ENCODE data around the gene BMPR1B. TPM values are rescaled to one million over a fixed set of nuclear protein-coding genes. Genes with fewer than 3 reads are reported as not detected.

The BMPR1B gene
- total RNA-seq, 2 experiments from 2014 or later: not detected

DNA sequence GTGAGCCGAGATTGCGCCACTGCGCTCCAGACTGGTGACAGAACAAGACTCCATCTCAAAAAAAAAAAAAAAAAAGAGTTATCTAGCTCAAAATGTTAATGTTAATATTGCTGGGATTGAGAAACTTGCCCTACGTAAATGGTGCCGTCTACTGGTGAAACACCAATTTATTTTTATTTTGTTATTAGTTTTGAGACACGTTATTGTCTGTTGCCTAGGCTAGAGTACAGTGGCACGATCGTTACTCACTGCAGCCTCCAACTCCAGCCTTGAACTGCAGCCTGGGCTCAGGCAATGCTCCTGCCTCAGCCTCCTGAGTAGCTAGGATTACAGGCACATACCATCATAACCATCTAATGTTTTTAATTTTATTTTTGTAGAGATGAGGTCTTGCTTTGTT, 262.8 kb downstream of the BMPR1B start:
- no peak overlapping the region for H3K4me3 Mint-ChIP-seq
- ATAC-seq (no peak), DNase-seq (no peak)
- intact Hi-C loops (cut with DNase I, micrococcal nuclease): no loop called here
- H3K9me3 Mint-ChIP-seq (ENCODE audit: low read depth): no peaks in the 10 kb centered on the region
- H3K36me3 Mint-ChIP-seq (ENCODE audit: low read depth): no peaks in the 10 kb centered on the region
- ChIA-PET CTCF (no interaction called here), POLR2A (no interaction called here)
- H3K27me3 Mint-ChIP-seq: no peaks in the 10 kb centered on the region
- H3K4me1 Mint-ChIP-seq: no peaks in the 10 kb centered on the region
- no peak overlapping the region for H3K27ac Mint-ChIP-seq

DNA sequence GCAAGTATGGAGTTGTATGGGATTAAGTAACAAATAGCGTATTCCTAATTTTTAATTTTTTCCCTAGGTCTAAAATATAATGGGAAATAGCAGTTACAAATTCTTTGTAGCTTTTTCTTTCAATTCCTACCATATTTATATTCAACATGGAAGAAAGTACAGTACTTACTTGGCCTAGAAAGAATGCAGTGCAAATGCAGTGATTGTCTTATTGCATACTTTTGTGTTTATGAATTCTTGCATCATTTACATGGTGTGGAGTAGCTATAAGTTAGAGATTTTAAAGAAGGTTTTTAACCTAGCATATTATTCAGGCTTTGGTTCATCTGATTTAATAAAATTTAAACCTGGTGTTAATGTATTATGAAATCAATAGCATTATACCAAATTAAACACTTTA, 263.3 kb downstream of the BMPR1B start:
- CTCF ChIA-PET: no interaction called here
- no peak for DNase-seq
- H3K9me3 Mint-ChIP-seq (ENCODE audit: low read depth): no peaks in the 10 kb centered on the region
- no peaks in the 10 kb centered on the region for H3K4me1 Mint-ChIP-seq
- no peak overlapping the region for H3K27ac Mint-ChIP-seq
- intact Hi-C loops (cut with DNase I, micrococcal nuclease): no loop called here
- no peak overlapping the region for H3K4me3 Mint-ChIP-seq
- no peaks in the 10 kb centered on the region for H3K36me3 Mint-ChIP-seq (ENCODE audit: low read depth)
- no peak for ATAC-seq
- H3K27me3 Mint-ChIP-seq: no peaks in the 10 kb centered on the region
- POLR2A ChIA-PET: no interaction called here

DNA sequence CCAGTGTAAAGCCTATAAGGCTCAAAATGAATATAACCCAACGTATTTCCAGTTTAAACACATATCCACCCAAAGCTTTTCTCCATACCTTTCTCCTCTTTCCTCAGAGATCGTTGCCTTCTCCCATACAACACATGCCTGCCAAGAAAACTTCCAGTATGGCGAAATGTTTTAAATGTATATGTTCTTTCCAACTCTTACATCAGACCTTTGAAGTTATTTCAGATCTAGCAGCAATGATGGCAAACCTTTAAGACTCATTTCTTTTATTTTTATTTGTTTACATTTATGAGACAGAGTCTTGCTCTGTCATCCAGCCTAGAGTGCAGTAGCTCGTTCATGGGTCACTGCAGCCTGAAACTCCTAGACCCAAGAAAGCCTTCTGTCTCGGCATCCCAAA, 265.4 kb downstream of the BMPR1B start:
- Mint-ChIP-seq H3K4me1 (no peaks in the 10 kb centered on the region), H3K27ac (no peak overlapping the region), H3K9me3 (ENCODE audit: low read depth) (no peaks in the 10 kb centered on the region), H3K27me3 (no peaks in the 10 kb centered on the region), H3K36me3 (ENCODE audit: low read depth) (no peaks in the 10 kb centered on the region), H3K4me3 (no peak overlapping the region)
- ChIA-PET CTCF (interaction anchor here (0.5 kb wide), 1 partner anchor 16 kb away, joined by 5 read pairs; no protein-coding TSS in a partner anchor), POLR2A (interaction anchor here (0.6 kb wide), 1 partner anchor 34 kb away, joined by 4 read pairs; no protein-coding TSS in a partner anchor)
- DNase-seq: no peak
- no peak for ATAC-seq
- intact Hi-C loops (cut with DNase I, micrococcal nuclease): no loop called here

DNA sequence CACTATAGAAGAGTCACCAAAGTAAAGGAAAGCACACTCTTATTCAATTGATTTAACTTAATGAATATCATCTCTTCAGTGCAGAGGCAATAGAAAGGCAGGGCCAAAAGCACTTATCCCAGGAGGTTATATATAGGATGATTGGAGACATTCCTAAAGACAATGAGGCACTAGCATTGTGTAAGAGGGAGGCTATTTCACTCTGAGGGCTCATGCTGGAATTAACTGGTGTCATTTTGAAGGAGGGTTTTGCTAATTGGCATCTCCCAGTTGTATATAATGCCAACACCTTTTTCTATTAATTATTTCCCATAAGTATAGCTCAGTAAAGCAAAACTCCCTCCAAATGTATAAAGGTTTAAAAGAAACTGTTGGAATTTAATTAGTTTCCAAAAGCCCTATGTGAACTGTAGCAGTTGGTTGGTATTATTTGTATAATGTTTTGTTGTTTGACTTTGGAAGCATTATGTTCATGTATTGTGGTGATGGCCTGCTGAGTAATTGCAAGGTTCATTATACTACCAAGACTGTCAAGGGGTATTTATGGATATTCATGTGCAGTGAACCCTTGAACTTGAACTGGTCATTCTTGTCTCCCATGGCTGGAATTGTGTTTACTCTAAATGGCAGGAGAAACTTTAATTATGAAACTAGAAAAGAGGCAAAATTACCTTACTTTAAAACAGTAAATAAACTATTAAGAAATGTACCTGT, 270.3 kb downstream of the BMPR1B start:
- no peaks in the 10 kb centered on the region for H3K4me1 Mint-ChIP-seq
- CTCF ChIA-PET: no interaction called here
- ATAC-seq: no peak

DNA sequence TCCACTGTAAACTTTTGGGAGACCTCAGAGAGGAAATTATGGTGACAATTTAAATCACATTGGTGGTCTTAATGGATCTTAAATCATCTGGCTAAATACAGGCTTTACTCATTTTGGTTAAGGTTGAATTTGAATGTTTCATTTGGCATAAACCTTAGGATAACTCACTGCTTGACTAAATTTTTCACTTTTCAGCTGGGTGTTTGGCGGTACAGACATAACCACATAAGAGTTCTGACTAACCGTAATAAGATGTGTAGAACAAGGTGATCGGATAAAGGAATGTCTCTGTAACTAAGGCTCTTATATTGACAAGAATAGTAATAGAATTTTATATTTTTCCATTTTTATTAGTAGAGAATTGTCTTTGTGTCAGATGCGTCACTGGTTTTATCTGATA, 281.0 kb downstream of the BMPR1B start:
- peaks cover 6% of the 10 kb centered on the region for H3K9me3 Mint-ChIP-seq (ENCODE audit: low read depth)
- H3K36me3 Mint-ChIP-seq (ENCODE audit: low read depth): no peaks in the 10 kb centered on the region
- ATAC-seq (no peak), DNase-seq (no peak)
- intact Hi-C loops (cut with DNase I, micrococcal nuclease): no loop called here
- H3K27me3 Mint-ChIP-seq: no peaks in the 10 kb centered on the region
- POLR2A ChIA-PET: no interaction called here
- no peaks in the 10 kb centered on the region for H3K4me1 Mint-ChIP-seq
- no peak overlapping the region for H3K27ac Mint-ChIP-seq
- H3K4me3 Mint-ChIP-seq: no peak overlapping the region
- CTCF ChIA-PET: interaction anchor here (0.8 kb wide), 1 partner anchor 15 kb away, joined by 5 read pairs; no protein-coding TSS in a partner anchor

More for the DNA sequence above, 270.3 kb downstream of the BMPR1B start:
- no peak for DNase-seq
- H3K27me3 Mint-ChIP-seq: no peaks in the 10 kb centered on the region
- POLR2A ChIA-PET: no interaction called here
- no peak overlapping the region for H3K27ac Mint-ChIP-seq
- intact Hi-C loops (cut with DNase I, micrococcal nuclease): no loop called here
- no peak overlapping the region for H3K4me3 Mint-ChIP-seq
- no peaks in the 10 kb centered on the region for H3K9me3 Mint-ChIP-seq (ENCODE audit: low read depth)
- H3K36me3 Mint-ChIP-seq (ENCODE audit: low read depth): no peaks in the 10 kb centered on the region

DNA sequence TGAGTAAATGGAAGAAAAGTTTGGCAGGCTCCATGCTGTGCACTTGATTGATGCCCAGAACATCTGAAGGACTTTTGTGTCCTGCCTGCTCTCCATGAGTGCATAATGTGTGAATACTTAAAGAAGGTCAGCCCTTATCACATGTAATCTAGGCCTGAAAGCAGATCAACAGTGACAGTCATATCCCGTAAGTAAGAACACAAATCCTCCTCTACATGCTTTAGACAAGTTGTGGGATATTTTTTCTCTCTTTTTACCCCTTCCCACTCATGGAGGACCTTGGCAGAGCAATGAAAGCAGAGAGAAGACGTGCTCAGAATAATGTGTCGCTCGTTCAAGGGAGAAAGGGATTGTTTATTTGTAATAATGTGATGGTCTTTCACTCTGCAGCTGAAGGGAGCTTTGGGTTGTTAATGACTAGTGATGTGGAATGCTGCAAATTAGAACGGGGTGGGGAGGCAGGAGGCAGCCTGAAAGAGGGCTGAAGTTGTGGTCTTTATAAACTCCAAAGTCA, 286.6 kb downstream of the BMPR1B start:
- Mint-ChIP-seq H3K4me1 (no peaks in the 10 kb centered on the region), H3K27ac (no peak overlapping the region), H3K27me3 (no peaks in the 10 kb centered on the region), H3K9me3 (ENCODE audit: low read depth) (no peaks in the 10 kb centered on the region), H3K4me3 (no peak overlapping the region), H3K36me3 (ENCODE audit: low read depth) (no peaks in the 10 kb centered on the region)
- DNase-seq: no peak
- intact Hi-C loops (cut with DNase I, micrococcal nuclease): no loop called here
- ChIA-PET POLR2A (no interaction called here), CTCF (interaction anchor here (0.6 to 1.1 kb wide), 3 partner anchors 11 to 82 kb away, joined by 3 to 4 read pairs (median 3); no protein-coding TSS in a partner anchor)
- no peak for ATAC-seq

DNA sequence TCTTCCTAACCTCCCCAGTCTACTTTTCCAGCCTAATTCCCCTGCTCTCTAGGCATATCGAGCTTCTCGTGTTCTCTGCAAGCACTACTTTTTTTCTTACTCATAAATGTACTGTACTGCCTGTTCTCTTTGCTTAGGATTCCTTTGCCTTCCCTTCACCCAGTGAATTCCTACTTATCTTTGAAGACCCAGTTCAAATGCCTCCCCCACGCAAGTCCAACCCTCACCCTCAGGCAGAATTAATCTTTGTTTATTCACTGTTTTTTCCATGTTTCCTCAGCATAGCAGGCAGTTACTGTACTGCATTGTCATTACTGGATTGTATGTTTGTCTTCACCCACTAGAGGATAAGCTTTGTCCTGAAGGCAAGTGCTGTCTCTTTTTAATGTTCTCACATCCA, 287.7 kb downstream of the BMPR1B start:
- POLR2A ChIA-PET: no interaction called here
- Mint-ChIP-seq H3K4me1 (no peaks in the 10 kb centered on the region), H3K9me3 (ENCODE audit: low read depth) (no peaks in the 10 kb centered on the region), H3K36me3 (ENCODE audit: low read depth) (no peaks in the 10 kb centered on the region), H3K27ac (no peak overlapping the region), H3K4me3 (no peak overlapping the region), H3K27me3 (no peaks in the 10 kb centered on the region)
- CTCF ChIA-PET: interaction anchor here (1.1 kb wide), 1 partner anchor 12 kb away, joined by 4 read pairs; no protein-coding TSS in a partner anchor
- intact Hi-C loops (cut with DNase I, micrococcal nuclease): no loop called here
- ATAC-seq (no peak), DNase-seq (no peak)

DNA sequence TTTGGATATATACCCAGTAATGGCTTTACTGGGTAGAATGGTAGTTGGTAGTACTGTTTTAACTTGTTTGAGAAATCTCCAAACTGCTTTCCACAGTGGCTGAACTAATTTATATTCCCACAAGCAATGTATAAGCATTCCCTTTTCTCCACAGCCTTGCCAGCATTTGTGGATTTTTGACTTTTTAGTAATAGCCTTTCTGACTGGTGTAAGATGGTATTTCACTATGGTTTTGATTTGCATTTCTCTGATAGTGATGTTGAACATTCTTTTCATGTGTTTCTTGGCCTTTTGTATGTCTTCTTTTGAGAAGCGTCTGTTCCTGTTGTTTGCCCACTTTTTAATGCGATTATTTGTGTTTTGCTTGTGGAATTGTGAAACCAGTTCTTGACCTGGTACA, 290.5 kb downstream of the BMPR1B start:
- H3K9me3 Mint-ChIP-seq (ENCODE audit: low read depth): no peaks in the 10 kb centered on the region
- intact Hi-C loops (cut with DNase I, micrococcal nuclease): no loop called here
- H3K4me1 Mint-ChIP-seq: no peaks in the 10 kb centered on the region
- DNase-seq (no peak), ATAC-seq (no peak)
- H3K27me3 Mint-ChIP-seq: no peaks in the 10 kb centered on the region
- H3K27ac Mint-ChIP-seq: no peak overlapping the region
- no peaks in the 10 kb centered on the region for H3K36me3 Mint-ChIP-seq (ENCODE audit: low read depth)
- ChIA-PET CTCF (no interaction called here), POLR2A (interaction anchor here (0.6 kb wide), 1 partner anchor 9 kb away, joined by 4 read pairs; no protein-coding TSS in a partner anchor)
- H3K4me3 Mint-ChIP-seq: no peak overlapping the region

DNA sequence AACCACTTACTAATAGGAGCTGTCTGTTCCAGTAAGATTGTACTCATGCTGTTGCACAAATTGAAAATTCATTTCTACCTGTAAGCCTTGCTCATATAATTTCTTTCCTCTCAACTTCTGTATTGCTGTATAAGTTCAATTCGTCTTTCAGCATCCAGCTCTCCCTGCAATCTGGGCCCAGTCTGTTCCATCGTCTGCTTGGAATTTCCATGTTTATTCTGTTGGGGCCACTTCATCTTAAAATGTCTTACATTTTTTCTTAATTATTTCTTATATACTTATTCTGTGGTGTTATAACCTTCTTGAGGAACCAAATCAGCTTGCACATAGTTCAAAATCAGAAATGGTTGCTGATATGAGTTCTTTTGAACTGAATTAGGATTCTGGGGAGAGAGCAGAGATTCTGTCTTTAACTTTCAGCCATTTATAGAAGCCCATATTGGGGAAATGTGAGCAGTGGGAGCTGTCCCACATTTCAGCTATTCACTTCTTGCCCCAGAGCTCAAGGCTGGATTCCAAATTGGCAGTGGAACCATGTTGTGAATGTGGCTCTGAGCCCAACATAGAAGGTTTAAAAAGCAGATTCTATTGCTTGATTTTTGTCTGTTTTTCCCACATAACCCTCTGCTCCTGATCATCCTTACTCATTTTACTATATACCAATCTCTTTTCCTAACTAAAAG, 291.9 kb downstream of the BMPR1B start:
- no peak for DNase-seq
- CTCF ChIA-PET: no interaction called here
- no peak overlapping the region for H3K27ac Mint-ChIP-seq
- no peaks in the 10 kb centered on the region for H3K9me3 Mint-ChIP-seq (ENCODE audit: low read depth)
- H3K27me3 Mint-ChIP-seq: no peaks in the 10 kb centered on the region
- H3K36me3 Mint-ChIP-seq (ENCODE audit: low read depth): no peaks in the 10 kb centered on the region
- no peak for ATAC-seq
- no peak overlapping the region for H3K4me3 Mint-ChIP-seq
- intact Hi-C loops (cut with DNase I, micrococcal nuclease): no loop called here
- H3K4me1 Mint-ChIP-seq: no peaks in the 10 kb centered on the region
- POLR2A ChIA-PET: no interaction called here

DNA sequence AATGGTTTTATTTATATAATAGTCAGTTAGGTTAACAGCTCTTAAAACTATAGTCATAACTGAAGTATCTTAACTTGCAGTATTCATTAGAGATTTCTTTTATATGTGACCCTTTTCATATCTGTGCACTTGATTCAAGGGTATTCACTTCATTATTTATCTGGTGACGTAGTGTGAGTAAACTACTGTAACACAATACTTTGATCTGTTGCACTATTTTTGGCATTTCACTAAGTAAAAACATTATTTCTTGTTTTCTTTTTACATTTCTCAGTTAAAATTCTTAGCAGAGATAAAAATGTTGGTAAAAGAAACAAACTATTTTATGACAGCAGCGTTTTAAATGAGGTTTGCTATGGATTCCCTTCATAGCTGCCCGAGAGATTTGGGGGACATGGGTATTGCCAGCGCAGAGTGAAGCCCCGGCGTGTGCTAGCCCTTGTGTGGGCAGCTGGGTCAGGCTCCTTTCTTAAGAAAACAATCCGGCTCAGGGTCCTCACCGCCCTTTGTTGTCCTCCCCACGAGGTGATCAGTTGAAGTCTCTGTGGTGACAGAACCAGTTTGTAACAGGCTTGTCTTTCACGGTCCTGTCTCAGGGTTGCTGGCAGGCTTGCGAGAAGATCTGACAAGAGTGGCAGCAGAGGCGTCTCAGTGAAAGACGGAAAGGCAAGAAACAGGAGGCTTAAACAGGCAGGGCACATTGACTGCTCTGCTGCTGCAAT, 293.4 kb downstream of the BMPR1B start:
- no peak overlapping the region for H3K4me3 Mint-ChIP-seq

DNA sequence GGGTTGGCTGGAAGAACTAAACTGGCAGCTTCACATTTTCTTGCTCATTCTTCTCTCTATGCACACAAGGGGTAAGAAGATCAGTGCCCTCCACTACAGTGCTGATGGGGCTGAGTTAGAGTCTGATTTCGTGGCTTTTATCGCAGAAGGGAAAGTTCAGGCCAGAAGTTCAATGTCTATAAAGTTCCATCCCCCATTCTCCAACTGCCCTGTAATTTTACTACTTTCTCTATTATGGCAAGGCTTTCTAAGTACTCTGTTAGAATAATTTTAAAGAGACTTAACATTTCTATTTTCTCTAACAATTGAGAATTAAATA, 293.9 kb downstream of the BMPR1B start:
- no peak for DNase-seq
- intact Hi-C loops (cut with DNase I, micrococcal nuclease): no loop called here
- POLR2A ChIA-PET: no interaction called here

More for the DNA sequence above, 293.4 kb downstream of the BMPR1B start:
- no peak for ATAC-seq
- Mint-ChIP-seq H3K27ac (no peak overlapping the region), H3K36me3 (ENCODE audit: low read depth) (no peaks in the 10 kb centered on the region), H3K27me3 (no peaks in the 10 kb centered on the region), H3K4me1 (no peaks in the 10 kb centered on the region), H3K9me3 (ENCODE audit: low read depth) (no peaks in the 10 kb centered on the region)
- no peak for DNase-seq
- ChIA-PET POLR2A (no interaction called here), CTCF (no interaction called here)
- intact Hi-C loops (cut with DNase I, micrococcal nuclease): no loop called here

DNA sequence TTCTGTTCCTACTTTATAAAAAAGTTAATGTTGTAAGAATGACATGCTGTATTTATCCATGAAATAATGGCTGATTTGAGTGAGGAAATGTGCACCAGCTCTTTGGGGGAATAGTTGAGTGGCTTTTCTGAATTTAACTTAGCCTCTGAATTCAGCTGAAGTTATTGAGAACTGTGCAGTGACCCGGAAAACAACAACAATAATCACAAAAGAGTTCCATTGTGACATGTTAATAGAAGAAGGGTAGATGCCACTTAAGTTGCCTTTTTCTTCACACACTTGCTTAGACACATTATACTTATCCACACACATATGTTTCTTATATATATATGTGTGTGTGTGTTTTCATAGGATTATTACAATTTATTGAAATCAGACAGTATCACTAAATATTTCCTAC, 301.2 kb downstream of the BMPR1B start:
- ATAC-seq (no peak), DNase-seq (no peak)
- ChIA-PET POLR2A (no interaction called here), CTCF (no interaction called here)
- Mint-ChIP-seq H3K4me3 (no peak overlapping the region), H3K36me3 (ENCODE audit: low read depth) (no peaks in the 10 kb centered on the region), H3K9me3 (ENCODE audit: low read depth) (no peaks in the 10 kb centered on the region), H3K27ac (no peak overlapping the region), H3K4me1 (peaks cover 3% of the 10 kb centered on the region), H3K27me3 (no peaks in the 10 kb centered on the region)
- intact Hi-C loops (cut with DNase I, micrococcal nuclease): no loop called here

More for the DNA sequence above, 293.9 kb downstream of the BMPR1B start:
- ATAC-seq: no peak
- no peaks in the 10 kb centered on the region for H3K9me3 Mint-ChIP-seq (ENCODE audit: low read depth)
- H3K27me3 Mint-ChIP-seq: no peaks in the 10 kb centered on the region
- H3K4me1 Mint-ChIP-seq: no peaks in the 10 kb centered on the region
- H3K4me3 Mint-ChIP-seq: no peak overlapping the region
- no peaks in the 10 kb centered on the region for H3K36me3 Mint-ChIP-seq (ENCODE audit: low read depth)
- CTCF ChIA-PET: no interaction called here
- H3K27ac Mint-ChIP-seq: no peak overlapping the region
